Fibroblast of skin of abdomen (primary cell): ENCODE data around the gene ZRANB1.

Experiments used
- DNase-seq: peaks from one replicate; pipeline ENCODE4 v3.0.0-alpha.2; 2013

ZRANB1 gene

GRCh38 chr10:125006921-125007426, 65.1 kb downstream of the ZRANB1 start:
- DNase-seq: peak; percentile 75

- no peak for DNase-seq
Observed at GRCh38 chr10:125007436-125007835, 65.5 kb downstream of the ZRANB1 start.

- DNase-seq: no peak
Observed at GRCh38 chr10:125008689-125009638, 67.0 kb downstream of the ZRANB1 start.

- DNase-seq: no peak
Observed at GRCh38 chr10:125009661-125010161, 67.8 kb downstream of the ZRANB1 start.

GRCh38 chr10:125010362-125010761, 68.4 kb downstream of the ZRANB1 start:
- no peak for DNase-seq

GRCh38 chr10:125011171-125011925, 69.4 kb downstream of the ZRANB1 start:
- no peak for DNase-seq

DNA sequence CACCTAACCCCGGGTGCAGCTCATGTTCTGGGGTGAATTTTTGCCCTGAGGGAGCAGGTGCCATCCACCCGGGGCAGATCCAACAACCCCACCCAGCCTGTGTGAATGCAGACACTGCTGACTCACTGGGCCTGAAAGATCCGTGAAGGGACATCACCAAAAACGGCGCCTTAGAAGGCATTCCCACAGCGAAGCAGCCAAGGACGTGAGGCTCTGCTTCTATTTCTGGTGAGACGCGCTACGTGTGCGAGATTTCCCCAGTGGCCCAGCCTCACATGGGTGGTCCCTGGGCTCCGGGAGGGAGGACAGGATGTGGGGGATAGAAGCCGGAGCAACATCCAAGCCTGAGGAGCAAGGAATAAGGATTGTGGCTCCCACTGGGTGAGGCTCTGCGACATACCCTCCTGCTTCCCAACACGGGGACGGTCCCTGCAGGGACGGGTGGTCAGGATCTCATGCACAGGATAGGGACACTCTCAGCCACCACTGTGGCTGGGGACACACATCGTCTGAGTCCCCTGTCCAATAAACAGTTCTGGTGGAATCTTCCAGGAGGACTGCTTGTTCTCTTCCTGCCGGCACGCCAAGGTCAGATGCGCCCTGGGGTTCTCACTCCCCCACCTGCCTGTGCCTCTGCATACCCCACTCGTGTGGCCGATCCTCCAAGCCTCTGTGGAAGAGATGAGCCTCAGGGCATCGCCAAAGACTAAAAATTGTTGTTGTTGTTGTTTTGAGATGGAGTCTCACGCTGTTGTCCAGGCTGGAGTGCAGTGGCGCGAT, 70.2 kb downstream of the ZRANB1 start:
- no peak for DNase-seq

DNA sequence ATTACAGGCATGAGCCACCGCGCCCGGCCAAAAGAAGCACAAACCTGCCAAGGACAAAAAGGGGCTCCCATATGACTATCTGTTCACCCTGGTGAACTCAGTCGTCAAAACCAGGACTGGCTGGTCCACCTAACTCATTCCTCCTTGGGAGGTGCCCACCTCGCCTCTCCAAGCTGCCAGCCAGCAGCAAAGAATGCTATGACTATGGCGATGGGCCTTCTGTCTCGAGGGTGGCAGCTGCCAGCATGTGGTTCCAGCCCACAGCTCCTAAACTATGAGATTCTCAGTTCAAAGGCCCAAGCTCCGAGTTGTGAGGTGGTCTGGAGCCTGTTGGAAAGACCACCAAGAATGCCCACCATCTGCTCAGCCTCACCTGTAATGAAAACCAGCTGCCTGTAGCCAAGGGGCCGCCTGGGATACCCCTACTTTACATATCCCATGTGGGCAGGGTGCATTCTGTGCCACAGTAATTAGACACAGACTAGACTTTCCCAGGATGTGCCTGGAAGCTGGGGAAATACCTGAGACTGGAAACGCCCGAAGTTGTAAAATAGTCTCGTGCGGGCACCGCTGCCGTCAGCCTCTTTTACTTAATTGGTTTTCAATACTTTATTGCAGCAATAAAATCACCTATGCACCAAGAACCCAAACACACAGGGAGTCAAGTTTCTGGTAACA, 71.1 kb downstream of the ZRANB1 start:
- DNase-seq: no peak

- DNase-seq: no peak
Observed at GRCh38 chr10:125013529-125013872, 71.6 kb downstream of the ZRANB1 start.

- DNase-seq: no peak
Observed at GRCh38 chr10:125014086-125014830, 72.3 kb downstream of the ZRANB1 start.

GRCh38 chr10:125014836-125015355, 73.0 kb downstream of the ZRANB1 start:
- no peak for DNase-seq

DNA sequence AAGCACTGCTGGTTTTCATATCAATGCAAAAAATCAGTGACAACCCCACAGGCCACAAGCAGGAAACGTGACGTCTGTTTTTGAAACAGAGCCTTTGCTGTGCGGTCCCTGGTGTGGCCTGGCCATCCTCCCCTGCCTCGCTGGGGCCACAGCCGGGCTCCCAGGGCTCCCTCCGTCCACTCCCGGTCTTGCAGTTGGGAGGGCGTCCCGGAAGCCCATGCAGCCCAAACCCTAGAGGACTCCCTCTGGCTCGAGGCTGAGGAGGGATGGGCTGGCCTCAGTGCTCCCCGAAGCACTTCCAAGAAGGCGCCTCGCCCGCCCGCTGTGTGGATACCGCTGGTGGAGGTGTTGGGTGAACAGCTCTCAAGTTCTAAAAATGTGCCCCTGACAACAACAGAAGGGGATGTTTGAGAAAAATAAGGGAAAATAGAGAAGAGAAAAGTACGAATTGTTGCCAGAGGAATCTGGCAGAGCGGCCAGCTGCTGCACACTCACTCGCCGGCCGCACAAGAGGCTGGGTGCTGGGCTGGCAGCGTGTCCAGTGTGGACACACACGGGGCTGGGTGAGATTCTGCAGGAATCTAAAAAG, 73.5 kb downstream of the ZRANB1 start:
- no peak for DNase-seq

- DNase-seq: no peak
Observed at GRCh38 chr10:125016123-125016522, 74.2 kb downstream of the ZRANB1 start.

DNA sequence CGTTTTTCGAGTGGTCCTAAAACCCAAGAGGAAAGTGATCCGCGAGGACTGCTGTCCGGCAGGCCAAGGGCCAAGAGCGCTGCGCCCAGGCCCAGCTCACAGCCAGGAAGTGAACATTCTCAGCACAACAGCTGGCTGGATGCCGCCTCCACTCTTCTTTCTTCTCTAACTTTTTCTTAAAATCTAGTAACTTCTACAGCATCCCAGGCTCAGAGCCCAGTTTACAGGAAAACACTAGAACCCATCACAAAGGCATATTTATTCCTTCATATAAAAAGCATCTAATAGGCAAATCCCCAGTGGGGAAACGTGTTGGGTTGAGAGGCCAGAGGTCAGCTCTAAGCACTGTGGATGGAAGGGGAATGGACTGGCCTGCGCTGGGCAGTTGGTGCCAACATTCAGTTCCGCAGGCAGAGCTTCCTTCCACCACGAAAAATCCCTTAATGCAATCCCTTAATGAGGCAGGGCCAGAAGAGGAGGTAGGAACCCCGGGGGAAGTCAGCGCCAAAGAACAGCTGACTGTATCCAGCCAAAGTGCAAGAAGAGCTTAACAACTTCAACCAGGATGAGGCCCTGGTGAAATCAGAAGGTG, 74.8 kb downstream of the ZRANB1 start:
- no peak for DNase-seq

GRCh38 chr10:125017547-125018298, 75.8 kb downstream of the ZRANB1 start:
- no peak for DNase-seq

DNA sequence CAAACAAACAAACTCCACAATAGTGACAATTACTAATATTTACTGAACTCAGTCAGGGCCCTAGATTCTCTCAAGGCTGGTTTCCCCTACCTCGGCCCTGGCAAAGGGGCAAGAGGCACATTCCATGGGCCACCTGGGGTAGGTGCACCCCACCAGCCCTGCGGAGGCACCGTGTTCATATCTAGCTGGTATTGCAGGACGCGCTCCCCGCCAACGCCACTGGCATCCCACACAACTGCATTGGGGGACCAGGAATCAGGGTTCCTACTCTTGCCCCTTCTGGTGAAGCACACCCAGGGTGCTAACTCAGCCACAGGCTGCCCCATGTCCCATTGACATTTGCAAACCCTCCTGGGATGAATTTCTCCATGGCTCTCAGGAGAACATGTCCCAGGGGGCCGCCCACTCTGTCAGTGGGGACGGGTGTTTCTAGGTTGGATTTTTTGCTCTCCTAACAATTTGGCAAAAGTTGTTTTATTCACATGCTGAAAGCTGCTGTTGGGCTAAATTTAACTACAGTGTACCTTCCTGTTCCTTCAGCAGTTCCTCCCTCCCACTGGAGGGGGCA, 76.7 kb downstream of the ZRANB1 start:
- DNase-seq: no peak

GRCh38 chr10:125020386-125020785, 78.5 kb downstream of the ZRANB1 start:
- no peak for DNase-seq

GRCh38 chr10:125020871-125021270, 78.9 kb downstream of the ZRANB1 start:
- no peak for DNase-seq
